ENCODE measurements around the gene AREL1.
A peak's percentile ranks its signal among the peaks of the same experiment; 100 is the strongest.

Gene AREL1

GRCh38 chr14:74669846-74670245, 43.0 kb downstream of the AREL1 start:
- intact Hi-C loops (cut with DNase I; ENCODE audit: low total_unique reads): no loop called here

GRCh38 chr14:74669256-74669655, 43.6 kb downstream of the AREL1 start:
- Histone ChIP-seq H3K27ac (no peak overlapping the region), H3K9me3 (no peaks in the 10 kb centered on the region), H3K4me1 (peaks cover 0 to 46% (median 12%) of the 10 kb centered on the region in 4 donors), H3K4me3 (no peak overlapping the region), H3K36me3 (peaks cover 40 to 67% (median 54%) of the 10 kb centered on the region in 3 donors), H3K27me3 (no peaks in the 10 kb centered on the region)
- no peak for DNase-seq
- no peak for TF ChIP-seq CTCF (IDR thresholded peaks at IDR 0.05)
- intact Hi-C loops (cut with DNase I; ENCODE audit: low total_unique reads): no loop called here

More at GRCh38 chr14:74669846-74670245, 43.0 kb downstream of the AREL1 start:
- DNase-seq: no peak
- no peak for TF ChIP-seq CTCF (IDR thresholded peaks at IDR 0.05)
- peaks cover 40 to 73% (median 60%) of the 10 kb centered on the region in 3 donors for H3K36me3 ChIP-seq
- peaks cover 0 to 40% (median 8%) of the 10 kb centered on the region in 4 donors for H3K4me1 ChIP-seq
- no peaks in the 10 kb centered on the region for H3K27me3 ChIP-seq
- H3K4me3 ChIP-seq: no peak overlapping the region
- H3K9me3 ChIP-seq: no peaks in the 10 kb centered on the region
- H3K27ac ChIP-seq: peak overlapping the region; percentile 68 to 73

- Histone ChIP-seq H3K36me3 (peaks cover 40 to 59% (median 57%) of the 10 kb centered on the region in 3 donors), H3K27me3 (no peaks in the 10 kb centered on the region), H3K9me3 (no peaks in the 10 kb centered on the region), H3K4me3 (no peak overlapping the region), H3K4me1 (peaks cover 0 to 61% (median 27%) of the 10 kb centered on the region in 4 donors), H3K27ac (no peak overlapping the region)
- no peak for DNase-seq
- intact Hi-C loops (cut with DNase I; ENCODE audit: low total_unique reads): no loop called here
- no peak for TF ChIP-seq CTCF (IDR thresholded peaks at IDR 0.05)
Measured at GRCh38 chr14:74667758-74668157, 45.1 kb downstream of the AREL1 start.

- Histone ChIP-seq H3K4me1 (peaks cover 0 to 60% (median 49%) of the 10 kb centered on the region in 4 donors), H3K27me3 (no peaks in the 10 kb centered on the region), H3K27ac (peak overlapping the region; percentile 79 to 87), H3K36me3 (peaks cover 31 to 50% (median 46%) of the 10 kb centered on the region in 3 donors), H3K4me3 (no peak overlapping the region), H3K9me3 (no peaks in the 10 kb centered on the region)
- no peak for TF ChIP-seq CTCF (IDR thresholded peaks at IDR 0.05)
- intact Hi-C loops (cut with DNase I; ENCODE audit: low total_unique reads): no loop called here
- DNase-seq: no peak
Measured at GRCh38 chr14:74664717-74665116, 48.2 kb downstream of the AREL1 start.

- intact Hi-C loops (cut with DNase I; ENCODE audit: low total_unique reads): no loop called here
- Histone ChIP-seq H3K4me3 (no peak overlapping the region), H3K9me3 (no peaks in the 10 kb centered on the region), H3K4me1 (peaks cover 0 to 68% (median 51%) of the 10 kb centered on the region in 4 donors), H3K27ac (peak overlapping the region; percentile 79 to 87), H3K36me3 (peaks cover 24 to 42% (median 37%) of the 10 kb centered on the region in 3 donors), H3K27me3 (no peaks in the 10 kb centered on the region)
- TF ChIP-seq CTCF (IDR thresholded peaks at IDR 0.05): no peak
- peak; percentile 90 for DNase-seq
Measured at GRCh38 chr14:74663884-74664283, 49.0 kb downstream of the AREL1 start.
